ENCODE results near the gene ST6GAL1. TPM values are rescaled to one million over a fixed set of nuclear protein-coding genes. Genes with fewer than 3 reads are reported as not detected.

The ST6GAL1 gene
- total and polyA plus RNA-seq, 10 of the 15 experiments (the other 5 are each of a cell fraction or from before 2014, with no cell fraction given), result 74.2 to 248 (median 149) TPM

- TF ChIP-seq, protein P1, sequence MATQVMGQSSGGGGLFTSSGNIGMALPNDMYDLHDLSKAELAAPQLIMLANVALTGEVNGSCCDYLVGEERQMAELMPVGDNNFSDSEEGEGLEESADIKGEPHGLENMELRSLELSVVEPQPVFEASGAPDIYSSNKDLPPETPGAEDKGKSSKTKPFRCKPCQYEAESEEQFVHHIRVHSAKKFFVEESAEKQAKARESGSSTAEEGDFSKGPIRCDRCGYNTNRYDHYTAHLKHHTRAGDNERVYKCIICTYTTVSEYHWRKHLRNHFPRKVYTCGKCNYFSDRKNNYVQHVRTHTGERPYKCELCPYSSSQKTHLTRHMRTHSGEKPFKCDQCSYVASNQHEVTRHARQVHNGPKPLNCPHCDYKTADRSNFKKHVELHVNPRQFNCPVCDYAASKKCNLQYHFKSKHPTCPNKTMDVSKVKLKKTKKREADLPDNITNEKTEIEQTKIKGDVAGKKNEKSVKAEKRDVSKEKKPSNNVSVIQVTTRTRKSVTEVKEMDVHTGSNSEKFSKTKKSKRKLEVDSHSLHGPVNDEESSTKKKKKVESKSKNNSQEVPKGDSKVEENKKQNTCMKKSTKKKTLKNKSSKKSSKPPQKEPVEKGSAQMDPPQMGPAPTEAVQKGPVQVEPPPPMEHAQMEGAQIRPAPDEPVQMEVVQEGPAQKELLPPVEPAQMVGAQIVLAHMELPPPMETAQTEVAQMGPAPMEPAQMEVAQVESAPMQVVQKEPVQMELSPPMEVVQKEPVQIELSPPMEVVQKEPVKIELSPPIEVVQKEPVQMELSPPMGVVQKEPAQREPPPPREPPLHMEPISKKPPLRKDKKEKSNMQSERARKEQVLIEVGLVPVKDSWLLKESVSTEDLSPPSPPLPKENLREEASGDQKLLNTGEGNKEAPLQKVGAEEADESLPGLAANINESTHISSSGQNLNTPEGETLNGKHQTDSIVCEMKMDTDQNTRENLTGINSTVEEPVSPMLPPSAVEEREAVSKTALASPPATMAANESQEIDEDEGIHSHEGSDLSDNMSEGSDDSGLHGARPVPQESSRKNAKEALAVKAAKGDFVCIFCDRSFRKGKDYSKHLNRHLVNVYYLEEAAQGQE (IDR thresholded peaks at IDR 0.05; ENCODE audit: low read depth, low read length), result no peak
- TF ChIP-seq ZBTB4 (CRISPR knock-in tag; IDR thresholded peaks at IDR 0.05), result no peak; the same call in 1 of the 2 replicates
- TF ChIP-seq, protein P2, sequence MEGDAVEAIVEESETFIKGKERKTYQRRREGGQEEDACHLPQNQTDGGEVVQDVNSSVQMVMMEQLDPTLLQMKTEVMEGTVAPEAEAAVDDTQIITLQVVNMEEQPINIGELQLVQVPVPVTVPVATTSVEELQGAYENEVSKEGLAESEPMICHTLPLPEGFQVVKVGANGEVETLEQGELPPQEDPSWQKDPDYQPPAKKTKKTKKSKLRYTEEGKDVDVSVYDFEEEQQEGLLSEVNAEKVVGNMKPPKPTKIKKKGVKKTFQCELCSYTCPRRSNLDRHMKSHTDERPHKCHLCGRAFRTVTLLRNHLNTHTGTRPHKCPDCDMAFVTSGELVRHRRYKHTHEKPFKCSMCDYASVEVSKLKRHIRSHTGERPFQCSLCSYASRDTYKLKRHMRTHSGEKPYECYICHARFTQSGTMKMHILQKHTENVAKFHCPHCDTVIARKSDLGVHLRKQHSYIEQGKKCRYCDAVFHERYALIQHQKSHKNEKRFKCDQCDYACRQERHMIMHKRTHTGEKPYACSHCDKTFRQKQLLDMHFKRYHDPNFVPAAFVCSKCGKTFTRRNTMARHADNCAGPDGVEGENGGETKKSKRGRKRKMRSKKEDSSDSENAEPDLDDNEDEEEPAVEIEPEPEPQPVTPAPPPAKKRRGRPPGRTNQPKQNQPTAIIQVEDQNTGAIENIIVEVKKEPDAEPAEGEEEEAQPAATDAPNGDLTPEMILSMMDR (IDR thresholded peaks at IDR 0.05 in 2 of 3, conservative IDR thresholded peaks at IDR 0.05 in 1 of 3; ENCODE audit: control insufficient read depth in 2 of 3, extremely low read depth in 1 of 3, insufficient read depth in 1 of 3, low read depth in 3 of 3, low read length in 3 of 3), result no peak
- TF ChIP-seq NFIC (IDR thresholded peaks at IDR 0.05; ENCODE audit: low read depth, low read length), result peak; percentile 99
- TF ChIP-seq HSF1 (IDR thresholded peaks at IDR 0.05; ENCODE audit: low read depth, low read length), result 0 out of 2 replicates have a peak, but pooled peaks have one; percentile 26
- no peak for TF ChIP-seq SMAD5 (IDR thresholded peaks at IDR 0.05; ENCODE audit: low read depth)
- no peak for TF ChIP-seq IRF5 (IDR thresholded peaks at IDR 0.05; ENCODE audit: borderline replicate concordance)
- peak; percentile 99 for TF ChIP-seq FOXM1 (IDR thresholded peaks at IDR 0.05; ENCODE audit: low read depth, low read length)
- no peak for TF ChIP-seq ATF3 (IDR thresholded peaks at IDR 0.05; ENCODE audit: borderline replicate concordance, extremely low read depth, low read depth, low read length)
- peak; percentile 99 for TF ChIP-seq ATF2 (IDR thresholded peaks at IDR 0.05; ENCODE audit: low read length)
- TF ChIP-seq SREBF2 (IDR thresholded peaks at IDR 0.05; ENCODE audit: low read length), result no peak
- peak; percentile 96 for TF ChIP-seq STAT3 (IDR thresholded peaks at IDR 0.05; ENCODE audit: low read depth, low read length)
- no peak for TF ChIP-seq FOS (IDR thresholded peaks at IDR 0.05; ENCODE audit: borderline replicate concordance, extremely low read depth, insufficient read length)
- TF ChIP-seq HDAC6 (IDR thresholded peaks at IDR 0.05; ENCODE audit: unreplicated experiment), result no peak
- TF ChIP-seq ZNF274 (IDR thresholded peaks at IDR 0.05; ENCODE audit: insufficient read depth, insufficient read length), result no peak
- TF ChIP-seq HCFC1 (IDR thresholded peaks at IDR 0.05; ENCODE audit: low read length), result no peak
Observed at GRCh38 chr3:187000711-187001151, 70.4 kb downstream of the ST6GAL1 start (continued).

All from GM12878 (cell line).